ENCODE results near the gene GLRX5.
A peak's percentile ranks its signal among the peaks of the same experiment; 100 is the strongest.

The GLRX5 gene

GRCh38 chr14:95562892-95563685, 28.2 kb downstream of the GLRX5 start:
- ChIA-PET CTCF (interaction anchor here (0.7 to 2.4 kb wide), 4 partner anchors 121 to 431 kb away, joined by 3 to 25 read pairs (median 7); no protein-coding TSS in a partner anchor), POLR2A (ENCODE audit: low non-redundant PET) (no interaction called here)
- H3K27ac ChIP-seq = no peak overlapping the region
- no peak for DNase-seq (ENCODE audit: low spot score)
- no peak for TF ChIP-seq CTCF (conservative IDR thresholded peaks at IDR 0.05; ENCODE audit: low read depth)

- DNase-seq (ENCODE audit: low spot score) = no peak
- CTCF ChIA-PET = interaction anchor here (0.7 kb wide), 2 partner anchors 239 to 285 kb away, joined by 3 read pairs; no protein-coding TSS in a partner anchor
- H3K27ac ChIP-seq = 0 out of 2 replicates have a peak overlapping the region, but pooled peaks have one; percentile 7
- no peak for TF ChIP-seq CTCF (conservative IDR thresholded peaks at IDR 0.05; ENCODE audit: low read depth)
- POLR2A ChIA-PET (ENCODE audit: low non-redundant PET) = no interaction called here
Measured at GRCh38 chr14:95564060-95564459, 29.2 kb downstream of the GLRX5 start.

GRCh38 chr14:95569440-95569839, 34.6 kb downstream of the GLRX5 start:
- ChIA-PET POLR2A (ENCODE audit: low non-redundant PET) (no interaction called here), CTCF (no interaction called here)
- no peak for TF ChIP-seq CTCF (conservative IDR thresholded peaks at IDR 0.05; ENCODE audit: low read depth)
- H3K27ac ChIP-seq = no peak overlapping the region
- no peak for DNase-seq (ENCODE audit: low spot score)

- TF ChIP-seq CTCF (conservative IDR thresholded peaks at IDR 0.05; ENCODE audit: low read depth) = no peak
- no peak for DNase-seq (ENCODE audit: low spot score)
- ChIA-PET POLR2A (ENCODE audit: low non-redundant PET) (no interaction called here), CTCF (interaction anchor here (0.7 kb wide), 1 partner anchor 341 kb away, joined by 3 read pairs; no protein-coding TSS in a partner anchor)
- H3K27ac ChIP-seq = no peak overlapping the region
Measured at GRCh38 chr14:95573313-95573712, 38.5 kb downstream of the GLRX5 start.

- ChIA-PET CTCF (interaction anchor here (0.5 kb wide), 1 partner anchor 162 kb away, joined by 4 read pairs; no protein-coding TSS in a partner anchor), POLR2A (ENCODE audit: low non-redundant PET) (no interaction called here)
- DNase-seq (ENCODE audit: low spot score) = no peak
- H3K27ac ChIP-seq = no peak overlapping the region
- no peak for TF ChIP-seq CTCF (conservative IDR thresholded peaks at IDR 0.05; ENCODE audit: low read depth)
Measured at GRCh38 chr14:95575840-95576473, 41.1 kb downstream of the GLRX5 start.

GRCh38 chr14:95577067-95577800, 42.4 kb downstream of the GLRX5 start:
- POLR2A ChIA-PET (ENCODE audit: low non-redundant PET) = no interaction called here
- no peak overlapping the region for H3K27ac ChIP-seq

More at GRCh38 chr14:95577067-95577800, 42.4 kb downstream of the GLRX5 start:
- no peak for DNase-seq (ENCODE audit: low spot score)
- CTCF ChIA-PET = no interaction called here
- no peak for TF ChIP-seq CTCF (conservative IDR thresholded peaks at IDR 0.05; ENCODE audit: low read depth)
